Panc1 (cell line): Measurements from ENCODE around the gene CACNA2D3. TPM values are rescaled to one million over a fixed set of nuclear protein-coding genes. Genes with fewer than 3 reads are reported as not detected.

Source experiments
- ATAC-seq: fragments of 200-7000 bp; cut with Tn5 transposase; 2 replicates; pipeline ENCODE4 v1.9.1; 2020; ENCODE audit warnings: mild to moderate bottlenecking, moderate library complexity
- BruUV-seq: library from RNA; stranded (reverse); fragments of 400-500 nt; replicated peaks from 2 replicates; lab custom pipeline; 2021; lab: Mats Ljungman, UMichigan
- CTCF ChIA-PET: fragments of 300-600 bp; sonication (Branson Sonifier 250); formaldehyde crosslinking; loops from one replicate; lab custom pipeline; 2022; ENCODE audit warnings: antibody characterized with exemption; lab: Charles Lee
- POLR2A ChIA-PET: fragments of 300-600 bp; sonication (Branson Sonifier 250); formaldehyde crosslinking; loops from one replicate; lab custom pipeline; 2022; ENCODE audit warnings: antibody characterized with exemption; lab: Charles Lee
- DNase-seq: peaks from one replicate; pipeline ENCODE4 v3.0.0-alpha.2; 2010; ENCODE audit warnings: low read depth, low spot score
- H3K27ac ChIP-seq: 2 replicates; pipeline ENCODE4 v1.5.1; 2011; ENCODE audit warnings: mild to moderate bottlenecking, low read length, inconsistent platforms
- H3K27me3 ChIP-seq: fragments of 200-500 bp; sonication (Bioruptor generic); 2 replicates; pipeline ENCODE4 v1.6.0; 2014; ENCODE audit warnings: low read length, inconsistent platforms; ENCODE audit not compliant: control insufficient read depth, insufficient read depth
- H3K36me3 ChIP-seq: fragments of 200-500 bp; sonication (Bioruptor generic); 2 replicates; pipeline ENCODE4 v1.5.1; 2014; ENCODE audit warnings: inconsistent platforms, mild to moderate bottlenecking, low read length, moderate library complexity; ENCODE audit not compliant: control insufficient read depth, insufficient read depth
- H3K4me1 ChIP-seq: 2 replicates; pipeline ENCODE4 v1.5.1; 2011; ENCODE audit warnings: inconsistent platforms, mild to moderate bottlenecking, low read length, moderate library complexity; ENCODE audit not compliant: control insufficient read depth, insufficient read depth
- H3K4me3 ChIP-seq, 2 experiments: 2 replicates each; pipeline ENCODE4 v1.5.1; 2011 to 2012; ENCODE audit warnings: low read depth in 2 of 2, low read length in 2 of 2, mild to moderate bottlenecking in 2 of 2, inconsistent platforms in 1 of 2, moderate library complexity in 1 of 2
- H3K9me3 ChIP-seq: fragments of 200-500 bp; sonication (Bioruptor generic); 2 replicates; pipeline ENCODE4 v1.5.1; 2014; ENCODE audit warnings: low read depth, mild to moderate bottlenecking, inconsistent platforms, low read length, moderate library complexity; ENCODE audit not compliant: control insufficient read depth, insufficient read depth
- POLR2AphosphoS5 ChIP-seq: IDR thresholded peaks from 2 replicates; pipeline ENCODE4 v1.6.1; 2012; ENCODE audit warnings: mild to moderate bottlenecking, low read depth, low read length, moderate library complexity
- REST ChIP-seq, 2 experiments: IDR thresholded peaks; 2 replicates each; pipeline ENCODE4 v1.6.1; 2011 to 2012; ENCODE audit warnings: low read depth in 2 of 2, control low read depth in 1 of 2, low read length in 1 of 2, mild to moderate bottlenecking in 1 of 2, moderate library complexity in 1 of 2; ENCODE audit not compliant: insufficient read depth in 1 of 2
- SIN3A ChIP-seq: IDR thresholded peaks from 2 replicates; pipeline ENCODE4 v1.6.1; 2012; ENCODE audit warnings: low read depth, mild to moderate bottlenecking, low read length, moderate library complexity, borderline replicate concordance; ENCODE audit not compliant: insufficient read depth
- TCF7L2 ChIP-seq: IDR thresholded peaks from 2 replicates; pipeline ENCODE4 v1.6.1; 2011; ENCODE audit warnings: mild to moderate bottlenecking, low read depth, low read length, inconsistent platforms
- in situ Hi-C: cut with HindIII; loops from 2 replicates; pipeline ENCODE4 v1.10.0; 2016; ENCODE audit warnings: low sequenced_read_pairs, low pct_unique_long_range_greater_than_20kb
- intact Hi-C: fragments of 100-400 bp; cut with micrococcal nuclease; formaldehyde crosslinking; loops from one replicate; pipeline ENCODE4 v1.10.0; 2022; ENCODE audit not compliant: unreplicated experiment
- total RNA-seq: library from RNA; stranded (reverse); gene quantifications from one replicate; pipeline ENCODE4 v1.2.1, GENCODE V29; 2021; ENCODE audit not compliant: unreplicated experiment
- TF ChIP-seq, protein P1 (sequence below): fragments of 450-650 bp; IDR thresholded peaks from 2 replicates; pipeline ENCODE4 v1.5.1; 2017; ENCODE audit warnings: mild to moderate bottlenecking

The CACNA2D3 gene
- total RNA-seq, 1 experiment from 2014 or later = 0.41 TPM

- no peaks in the 10 kb centered on the region for H3K9me3 ChIP-seq
- no peak overlapping the region for H3K4me3 ChIP-seq
- no peak overlapping the region for H3K27ac ChIP-seq
- CTCF ChIA-PET = no interaction called here
- no peaks in the 10 kb centered on the region for H3K36me3 ChIP-seq
- no TSS peak for BruUV-seq
- H3K4me1 ChIP-seq = no peaks in the 10 kb centered on the region
- TF ChIP-seq TCF7L2 = no peak
- TF ChIP-seq POLR2AphosphoS5 = no peak
- no peak for TF ChIP-seq SIN3A
- TF ChIP-seq, protein P1, sequence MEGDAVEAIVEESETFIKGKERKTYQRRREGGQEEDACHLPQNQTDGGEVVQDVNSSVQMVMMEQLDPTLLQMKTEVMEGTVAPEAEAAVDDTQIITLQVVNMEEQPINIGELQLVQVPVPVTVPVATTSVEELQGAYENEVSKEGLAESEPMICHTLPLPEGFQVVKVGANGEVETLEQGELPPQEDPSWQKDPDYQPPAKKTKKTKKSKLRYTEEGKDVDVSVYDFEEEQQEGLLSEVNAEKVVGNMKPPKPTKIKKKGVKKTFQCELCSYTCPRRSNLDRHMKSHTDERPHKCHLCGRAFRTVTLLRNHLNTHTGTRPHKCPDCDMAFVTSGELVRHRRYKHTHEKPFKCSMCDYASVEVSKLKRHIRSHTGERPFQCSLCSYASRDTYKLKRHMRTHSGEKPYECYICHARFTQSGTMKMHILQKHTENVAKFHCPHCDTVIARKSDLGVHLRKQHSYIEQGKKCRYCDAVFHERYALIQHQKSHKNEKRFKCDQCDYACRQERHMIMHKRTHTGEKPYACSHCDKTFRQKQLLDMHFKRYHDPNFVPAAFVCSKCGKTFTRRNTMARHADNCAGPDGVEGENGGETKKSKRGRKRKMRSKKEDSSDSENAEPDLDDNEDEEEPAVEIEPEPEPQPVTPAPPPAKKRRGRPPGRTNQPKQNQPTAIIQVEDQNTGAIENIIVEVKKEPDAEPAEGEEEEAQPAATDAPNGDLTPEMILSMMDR = no peak
- TF ChIP-seq REST (IDR thresholded peaks at IDR 0.05; ENCODE audit: insufficient read depth in 1 of 2, low read depth in 2 of 2, low read length in 1 of 2) = no peak
- ATAC-seq (no peak), DNase-seq (no peak)
- no peaks in the 10 kb centered on the region for H3K27me3 ChIP-seq
- in situ Hi-C loops = no loop called here
- intact Hi-C loops = no loop called here
- POLR2A ChIA-PET = no interaction called here
Measured at GRCh38 chr3:54445630-54446029, 323.3 kb downstream of the CACNA2D3 start.

GRCh38 chr3:54447427-54447826 lies 325.1 kb downstream of the CACNA2D3 start:
- Histone ChIP-seq H3K4me1 (no peaks in the 10 kb centered on the region), H3K36me3 (no peaks in the 10 kb centered on the region), H3K27ac (no peak overlapping the region), H3K27me3 (no peaks in the 10 kb centered on the region), H3K9me3 (no peaks in the 10 kb centered on the region), H3K4me3 (no peak overlapping the region)
- ChIA-PET POLR2A (no interaction called here), CTCF (no interaction called here)
- in situ Hi-C loops = no loop called here
- intact Hi-C loops = no loop called here
- ATAC-seq = no peak
- DNase-seq = no peak
- TF ChIP-seq, protein P1 = no peak
- TF ChIP-seq POLR2AphosphoS5 = no peak
- TF ChIP-seq TCF7L2 = no peak
- TF ChIP-seq SIN3A = no peak
- no peak for TF ChIP-seq REST (IDR thresholded peaks at IDR 0.05; ENCODE audit: insufficient read depth in 1 of 2, low read depth in 2 of 2, low read length in 1 of 2)
- BruUV-seq = no TSS peak
